ENCODE data around the gene TTLL3. TPM values are rescaled to one million over a fixed set of nuclear protein-coding genes. Genes with fewer than 3 reads are reported as not detected.

Gene TTLL3
- total and polyA plus RNA-seq, 2 of the 8 experiments (the other 6 are each of a cell fraction or from before 2014, with no cell fraction given): 5.9 to 8.9 TPM

- TF ChIP-seq CHD7 (IDR thresholded peaks at IDR 0.05; ENCODE audit: insufficient replicate concordance, low read length) (no peak), SIX5 (IDR thresholded peaks at IDR 0.05; ENCODE audit: low read depth, low read length) (no peak), ASH2L (IDR thresholded peaks at IDR 0.05; ENCODE audit: low read length) (no peak), YY1 (IDR thresholded peaks at IDR 0.05; ENCODE audit: low read depth, low read length) (no peak), SAP30 (IDR thresholded peaks at IDR 0.05; ENCODE audit: insufficient read depth, insufficient replicate concordance, low read length) (no peak), RAD21 (IDR thresholded peaks at IDR 0.05 in 1 of 2, conservative IDR thresholded peaks at IDR 0.05 in 1 of 2; ENCODE audit: low read depth in 2 of 2, low read length in 2 of 2) (no peak), TAF1 (IDR thresholded peaks at IDR 0.05; ENCODE audit: low read depth, low read length) (no peak), BACH1 (IDR thresholded peaks at IDR 0.05; ENCODE audit: low read length) (no peak), POLR2AphosphoS5 (IDR thresholded peaks at IDR 0.05; ENCODE audit: low read depth, low read length) (no peak), MAFK (IDR thresholded peaks at IDR 0.05; ENCODE audit: low read depth, low read length) (no peak), JUND (IDR thresholded peaks at IDR 0.05; ENCODE audit: low read length) (no peak)
Observed at GRCh38 chr3:9883706-9884554, 73.9 kb downstream of the TTLL3 start (continued).

Data from H1 (cell line).